PC-3 (cell line): ENCODE data around the gene CHST8.

Experiments used
- EZH2phosphoT487 ChIP-seq: fragments of 300-600 bp; sonication (generic); IDR thresholded peaks from 2 replicates; pipeline ENCODE4 v1.6.1; 2018; ENCODE audit warnings: mild to moderate bottlenecking, antibody characterized with exemption, low read length, borderline replicate concordance
- TF ChIP-seq, protein P1 (sequence below): fragments of 300-600 bp; sonication (generic); conservative IDR thresholded peaks from 2 replicates; pipeline ENCODE4 v1.5.1; 2017; ENCODE audit warnings: antibody characterized with exemption, low read depth, mild to moderate bottlenecking, low read length

DNA sequence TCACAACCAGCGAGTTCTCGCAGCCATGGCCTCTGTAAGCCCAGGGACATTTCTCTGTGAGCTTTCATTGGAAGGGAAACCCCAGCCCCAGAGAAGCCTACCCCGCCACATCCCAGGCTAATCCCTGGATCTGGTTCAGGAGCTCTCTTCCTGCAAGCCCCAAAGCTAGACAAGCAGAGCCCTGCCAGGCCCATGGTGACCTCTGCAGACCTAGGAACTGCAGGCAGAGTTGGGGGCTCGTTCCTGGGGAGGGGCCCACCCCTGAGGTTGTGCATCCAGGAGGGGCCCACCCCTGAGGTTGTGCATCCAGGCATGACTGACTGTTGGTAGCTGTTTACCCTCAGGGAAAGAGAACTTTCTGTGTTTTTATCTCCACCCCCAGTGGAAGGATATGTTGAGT, 196.7 kb downstream of the CHST8 start:
- TF ChIP-seq, protein P1, sequence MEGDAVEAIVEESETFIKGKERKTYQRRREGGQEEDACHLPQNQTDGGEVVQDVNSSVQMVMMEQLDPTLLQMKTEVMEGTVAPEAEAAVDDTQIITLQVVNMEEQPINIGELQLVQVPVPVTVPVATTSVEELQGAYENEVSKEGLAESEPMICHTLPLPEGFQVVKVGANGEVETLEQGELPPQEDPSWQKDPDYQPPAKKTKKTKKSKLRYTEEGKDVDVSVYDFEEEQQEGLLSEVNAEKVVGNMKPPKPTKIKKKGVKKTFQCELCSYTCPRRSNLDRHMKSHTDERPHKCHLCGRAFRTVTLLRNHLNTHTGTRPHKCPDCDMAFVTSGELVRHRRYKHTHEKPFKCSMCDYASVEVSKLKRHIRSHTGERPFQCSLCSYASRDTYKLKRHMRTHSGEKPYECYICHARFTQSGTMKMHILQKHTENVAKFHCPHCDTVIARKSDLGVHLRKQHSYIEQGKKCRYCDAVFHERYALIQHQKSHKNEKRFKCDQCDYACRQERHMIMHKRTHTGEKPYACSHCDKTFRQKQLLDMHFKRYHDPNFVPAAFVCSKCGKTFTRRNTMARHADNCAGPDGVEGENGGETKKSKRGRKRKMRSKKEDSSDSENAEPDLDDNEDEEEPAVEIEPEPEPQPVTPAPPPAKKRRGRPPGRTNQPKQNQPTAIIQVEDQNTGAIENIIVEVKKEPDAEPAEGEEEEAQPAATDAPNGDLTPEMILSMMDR, result no peak
- no peak for TF ChIP-seq EZH2phosphoT487
